ENCODE data around the gene P3H2.

GRCh38 chr3:190044974-190045373 is 75.7 kb downstream of the P3H2 start:
- no peak for TF ChIP-seq CTCF (IDR thresholded peaks at IDR 0.05)
- TF ChIP-seq POLR2A (IDR thresholded peaks at IDR 0.05) = no peak
